Stomach (tissue), 9 donors: Measurements from ENCODE around the gene HELQ. TPM values are rescaled to one million over a fixed set of nuclear protein-coding genes. Genes with fewer than 3 reads are reported as not detected.
A peak's percentile ranks its signal among the peaks of the same experiment; 100 is the strongest.

Source experiments
- DNase-seq, 2 donors: peaks; one replicate each; pipeline versions ENCODE4 v3.0.0 to v3.0.0-alpha.2; 2013 to 2019
- H3K27ac ChIP-seq, 5 donors: fragments of 200-600 bp in 4 of 5; sonication (generic) in 4 of 5; one replicate each; pipeline ENCODE4 v1.5.1; 2013 to 2019; ENCODE audit warnings: mild to moderate bottlenecking in 1 of 5, moderate library complexity in 1 of 5
- H3K27me3 ChIP-seq, 3 donors: fragments of 200-600 bp; sonication (generic); one replicate each; pipeline ENCODE4 v1.5.1; 2017 to 2019; ENCODE audit warnings: mixed run types in 1 of 3
- H3K36me3 ChIP-seq, 4 donors: fragments of 200-600 bp; sonication (generic); 1 replicate in 3 of 4; 2 replicates in 1 of 4; pipeline ENCODE4 v1.5.1; 2016 to 2019
- H3K4me1 ChIP-seq, 4 donors: fragments of 200-600 bp; sonication (generic); one replicate each; pipeline ENCODE4 v1.5.1; 2016 to 2019
- H3K4me3 ChIP-seq, 4 donors: fragments of 200-600 bp; sonication (generic) in 3 of 4; one replicate each; pipeline ENCODE4 v1.5.1; 2016 to 2019; ENCODE audit warnings: mild to moderate bottlenecking in 1 of 4
- H3K9me3 ChIP-seq, 4 donors: fragments of 200-600 bp; sonication (generic); one replicate each; pipeline ENCODE4 v1.5.1; 2016 to 2019
- EP300 ChIP-seq: sonication (generic); formaldehyde crosslinking; IDR thresholded peaks from one replicate; pipeline ENCODE4 v1.6.1; 2017; ENCODE audit warnings: antibody characterized with exemption
- POLR2A ChIP-seq, 4 donors: fragments of 450-650 bp; IDR thresholded peaks; one replicate each; pipeline ENCODE4 v1.6.1; 2016; ENCODE audit warnings: antibody characterized with exemption in 4 of 4, control low read depth in 2 of 4, mild to moderate bottlenecking in 1 of 4, moderate library complexity in 1 of 4
- POLR2AphosphoS5 ChIP-seq, 3 donors: sonication (generic); formaldehyde crosslinking; IDR thresholded peaks; one replicate each; pipeline ENCODE4 v1.6.1; 2016; ENCODE audit warnings: antibody characterized with exemption in 3 of 3
- WGBS, 5 donors: extraction: QIAGEN DNeasy Blood & Tissue Kit in 3 of 5; methylation state at CpG; one replicate each; pipeline versions ENCODE4 v1.1.5 to v1.1.7; 2013 to 2018; 5-methylcytosine and 5-hydroxymethylcytosine counted together
- intact Hi-C: fragments of 100-400 bp; cut with DNase I; formaldehyde crosslinking; loops from one replicate; pipeline ENCODE4 v1.15.1; 2023; ENCODE audit warnings: low total_unique reads
- polyA plus RNA-seq, 3 donors: library from polyadenylated mRNA; stranded (reverse); fragments of 200-250 nt; gene quantifications; one replicate each; pipeline ENCODE4 v1.2.3, GENCODE V29; 2013
- total RNA-seq, 5 donors: library from RNA; depleted of rRNA; stranded (reverse); fragments of >200 nt; gene quantifications; one replicate each; pipeline versions ENCODE4 v1.1.0 to v1.2.3, GENCODE V29; 2014 to 2016
- TF ChIP-seq, protein P1 (sequence below), 7 experiments: fragments of 450-650 bp in 4 of 7; fragments of 200-600 bp in 3 of 7; sonication (generic) in 3 of 7; IDR thresholded peaks; one replicate each; pipeline ENCODE4 v1.5.1; 2016 to 2019; ENCODE audit warnings: antibody characterized with exemption in 7 of 7, control low read depth in 2 of 7, mild to moderate bottlenecking in 1 of 7
- donor health status: healthy with polysubstance abuse.
- donor health status: Bipolar disorder and iron deficiency.
- donor health status: healthy.

Gene HELQ
- total and polyA plus RNA-seq, 8 donors, result 5.0 to 26.8 (median 14.2) TPM

DNA sequence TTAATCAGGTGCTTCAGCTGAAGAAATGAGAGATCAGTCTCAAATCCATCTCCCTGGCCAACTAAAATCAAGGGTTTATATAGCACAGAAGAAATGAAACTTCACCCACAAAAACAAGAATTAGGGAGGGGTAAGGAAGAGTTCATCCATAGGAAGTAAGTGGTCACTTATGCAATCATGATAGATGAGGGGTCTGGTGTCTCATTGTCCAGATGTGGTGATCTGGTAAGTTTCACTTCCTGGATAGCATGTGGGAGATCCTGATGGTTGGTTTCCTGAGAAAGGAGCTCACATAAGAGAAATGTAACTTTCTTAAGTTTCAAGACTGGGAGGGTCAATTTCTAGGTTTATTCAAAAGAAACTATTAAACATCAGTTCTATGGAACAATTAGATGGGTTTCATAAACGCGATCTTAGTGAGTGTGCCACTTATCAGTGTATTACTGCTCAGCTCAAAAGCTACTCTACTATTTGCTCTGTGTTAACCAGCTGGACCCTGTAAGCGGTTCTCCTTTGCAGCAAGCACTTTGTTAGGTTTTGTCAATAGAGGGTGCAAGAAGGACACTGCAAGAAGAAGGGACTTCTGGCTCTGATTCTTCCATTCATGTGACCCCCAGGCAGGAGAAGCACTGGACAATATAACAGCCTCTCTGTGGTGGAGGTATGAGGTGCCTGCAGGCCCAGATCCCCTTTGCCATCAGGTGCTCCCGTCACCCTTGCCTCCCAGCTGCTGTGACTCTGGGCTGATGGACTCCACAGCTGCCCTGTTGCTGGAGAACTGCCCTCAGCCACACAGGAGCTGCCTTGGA, 85.6 kb downstream of the HELQ start:
- Histone ChIP-seq H3K27ac (no peak overlapping the region), H3K36me3 (no peaks in the 10 kb centered on the region), H3K4me3 (no peak overlapping the region), H3K4me1 (no peaks in the 10 kb centered on the region), H3K9me3 (no peaks in the 10 kb centered on the region), H3K27me3 (no peaks in the 10 kb centered on the region)
- intact Hi-C loops, result no loop called here
- peak in 1 of 2 donors; percentile 46 for DNase-seq
- TF ChIP-seq EP300 (no peak), POLR2AphosphoS5 (IDR thresholded peaks at IDR 0.05) (no peak), POLR2A (IDR thresholded peaks at IDR 0.05) (no peak)
- TF ChIP-seq, protein P1, sequence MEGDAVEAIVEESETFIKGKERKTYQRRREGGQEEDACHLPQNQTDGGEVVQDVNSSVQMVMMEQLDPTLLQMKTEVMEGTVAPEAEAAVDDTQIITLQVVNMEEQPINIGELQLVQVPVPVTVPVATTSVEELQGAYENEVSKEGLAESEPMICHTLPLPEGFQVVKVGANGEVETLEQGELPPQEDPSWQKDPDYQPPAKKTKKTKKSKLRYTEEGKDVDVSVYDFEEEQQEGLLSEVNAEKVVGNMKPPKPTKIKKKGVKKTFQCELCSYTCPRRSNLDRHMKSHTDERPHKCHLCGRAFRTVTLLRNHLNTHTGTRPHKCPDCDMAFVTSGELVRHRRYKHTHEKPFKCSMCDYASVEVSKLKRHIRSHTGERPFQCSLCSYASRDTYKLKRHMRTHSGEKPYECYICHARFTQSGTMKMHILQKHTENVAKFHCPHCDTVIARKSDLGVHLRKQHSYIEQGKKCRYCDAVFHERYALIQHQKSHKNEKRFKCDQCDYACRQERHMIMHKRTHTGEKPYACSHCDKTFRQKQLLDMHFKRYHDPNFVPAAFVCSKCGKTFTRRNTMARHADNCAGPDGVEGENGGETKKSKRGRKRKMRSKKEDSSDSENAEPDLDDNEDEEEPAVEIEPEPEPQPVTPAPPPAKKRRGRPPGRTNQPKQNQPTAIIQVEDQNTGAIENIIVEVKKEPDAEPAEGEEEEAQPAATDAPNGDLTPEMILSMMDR (IDR thresholded peaks at IDR 0.05), result no peak
- 45 to 61% (median 50%) methylated on average over 4 of the region's 4 CpGs for WGBS, 5 donors

DNA sequence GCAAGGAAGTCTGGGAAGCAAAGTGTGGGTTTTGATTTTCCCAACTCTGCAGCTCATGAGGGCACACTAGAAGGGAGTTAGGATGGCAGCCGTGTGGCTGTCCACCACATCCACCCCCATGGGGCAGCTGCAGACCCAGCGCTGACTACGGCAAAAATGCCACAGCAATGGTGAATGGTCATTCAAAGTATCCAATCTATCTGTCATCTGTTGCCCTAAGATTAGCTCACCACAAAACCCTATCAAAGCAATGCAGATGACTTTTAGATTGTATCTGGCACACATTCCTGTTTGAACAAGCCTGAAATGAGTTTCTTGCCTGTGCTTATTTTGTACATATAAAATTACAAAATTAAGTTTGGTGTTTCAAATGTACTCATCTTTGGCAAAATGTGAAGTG, 91.3 kb downstream of the HELQ start:
- Histone ChIP-seq H3K9me3 (no peaks in the 10 kb centered on the region), H3K4me3 (no peak overlapping the region), H3K4me1 (no peaks in the 10 kb centered on the region), H3K27ac (no peak overlapping the region), H3K36me3 (no peaks in the 10 kb centered on the region), H3K27me3 (no peaks in the 10 kb centered on the region)
- 46 to 82% (median 61%) methylated on average over 3 of the region's 3 CpGs; no CpG with 5 or more reads in 1 of the 5 donors for WGBS, 5 donors
- DNase-seq, result no peak
- TF ChIP-seq POLR2AphosphoS5 (IDR thresholded peaks at IDR 0.05) (no peak), EP300 (no peak), POLR2A (IDR thresholded peaks at IDR 0.05) (no peak)
- TF ChIP-seq, protein P1 (IDR thresholded peaks at IDR 0.05), result no peak
- intact Hi-C loops, result no loop called here

DNA sequence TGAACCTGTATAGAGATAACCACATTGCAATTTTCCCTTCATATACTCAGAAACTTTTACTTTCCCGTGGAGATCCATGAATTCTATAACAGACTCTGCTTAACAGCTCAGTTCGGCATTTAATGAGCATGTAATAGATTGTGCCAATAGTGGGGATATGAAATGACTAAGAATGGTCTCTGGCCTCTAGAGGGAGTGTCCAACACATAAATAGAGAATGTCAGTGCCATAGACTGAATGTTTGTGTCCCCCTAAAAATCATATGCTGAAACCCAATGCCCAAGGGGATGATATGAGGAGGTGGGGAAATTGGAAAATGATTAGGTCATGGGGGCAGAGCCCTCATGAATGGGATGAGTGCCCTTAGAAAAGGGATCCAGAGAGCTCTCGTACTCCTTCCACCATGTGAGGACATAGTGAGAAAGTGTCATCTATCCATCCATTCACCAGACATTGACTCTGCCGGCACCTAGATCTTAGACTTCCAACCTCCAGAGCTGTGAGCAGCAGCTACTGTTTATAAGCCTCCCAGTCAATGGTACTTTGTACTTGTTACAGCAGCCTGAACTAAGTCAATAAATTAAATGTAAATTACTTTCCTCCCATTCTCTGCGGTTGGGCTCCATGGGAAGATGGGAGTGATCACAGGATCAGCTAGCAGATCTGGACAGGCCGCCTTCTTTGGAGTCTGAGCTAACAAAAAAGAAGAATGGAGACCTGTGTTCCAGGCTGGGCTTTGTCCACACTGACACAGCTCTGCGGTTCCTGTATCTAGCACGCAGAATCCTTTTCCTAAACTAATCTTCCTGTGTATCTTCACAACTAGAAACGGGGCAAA, 92.9 kb downstream of the HELQ start:
- Histone ChIP-seq H3K27ac (no peak overlapping the region), H3K4me1 (peaks cover 0 to 2% (median 1%) of the 10 kb centered on the region in 4 donors), H3K4me3 (no peak overlapping the region), H3K36me3 (no peaks in the 10 kb centered on the region), H3K9me3 (no peaks in the 10 kb centered on the region), H3K27me3 (no peaks in the 10 kb centered on the region)
- no peak for TF ChIP-seq POLR2AphosphoS5 (IDR thresholded peaks at IDR 0.05)
- TF ChIP-seq POLR2A (IDR thresholded peaks at IDR 0.05), result no peak
- TF ChIP-seq, protein P1 (IDR thresholded peaks at IDR 0.05), result peak in 1 of 7 experiments; percentile 7
- no peak for TF ChIP-seq EP300
- peak in 1 of 2 donors; percentile 55 for DNase-seq
- intact Hi-C loops, result no loop called here
- 62 to 72% (median 63%) methylated on average over 9 of the region's 9 CpGs for WGBS, 5 donors

DNA sequence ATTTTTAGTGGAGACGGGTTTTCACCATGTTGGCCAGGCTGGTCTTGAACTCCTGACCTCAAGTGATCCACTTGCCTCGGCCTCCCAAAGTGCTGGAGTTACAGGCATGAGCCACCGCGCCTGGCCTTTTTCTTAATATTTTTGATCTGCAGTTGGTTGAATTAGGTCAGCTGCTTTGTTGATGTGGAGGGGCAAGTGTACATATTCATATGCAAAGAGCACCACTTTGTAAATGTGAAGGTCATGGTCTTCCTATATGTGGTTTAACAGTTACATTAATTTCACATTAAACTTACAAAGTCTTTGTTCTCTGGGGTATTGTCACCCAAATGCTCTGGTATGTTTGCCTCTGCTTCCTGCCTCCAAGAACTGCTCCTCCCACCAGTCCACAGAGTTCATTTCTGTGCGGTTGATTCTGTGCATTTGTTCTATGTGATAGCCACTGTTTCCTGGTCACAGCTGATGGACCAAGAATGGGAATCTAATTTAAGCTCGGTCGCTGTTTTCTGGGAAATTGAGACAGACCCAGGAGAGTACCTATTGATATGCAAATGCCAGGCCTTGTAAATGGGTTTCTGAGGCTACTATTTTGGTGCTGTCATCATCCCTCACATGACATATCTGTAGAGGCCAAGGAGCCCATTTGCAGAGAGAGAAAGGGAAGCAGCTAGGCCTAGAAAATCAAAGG, 94.1 kb downstream of the HELQ start:
- TF ChIP-seq POLR2A (IDR thresholded peaks at IDR 0.05), result no peak
- H3K36me3 ChIP-seq, result no peaks in the 10 kb centered on the region
- peak in 1 of 2 donors; percentile 5 for DNase-seq
- intact Hi-C loops, result no loop called here
- no peak overlapping the region for H3K27ac ChIP-seq
- peaks cover 0 to 14% (median 8%) of the 10 kb centered on the region in 4 donors for H3K4me1 ChIP-seq
- no peak overlapping the region for H3K4me3 ChIP-seq
- H3K27me3 ChIP-seq, result no peaks in the 10 kb centered on the region
- H3K9me3 ChIP-seq, result no peaks in the 10 kb centered on the region
- 87 to 91% (median 89%) methylated on average over 7 of the region's 7 CpGs for WGBS, 5 donors
